Endothelial cell of hepatic sinusoid (primary cell): ENCODE data around the gene CLCN6.

Experiments
- in situ Hi-C: cut with HindIII; loops from 2 replicates; pipeline ENCODE4 v1.10.0; 2017; ENCODE audit warnings: low sequenced_read_pairs

CLCN6 gene

DNA sequence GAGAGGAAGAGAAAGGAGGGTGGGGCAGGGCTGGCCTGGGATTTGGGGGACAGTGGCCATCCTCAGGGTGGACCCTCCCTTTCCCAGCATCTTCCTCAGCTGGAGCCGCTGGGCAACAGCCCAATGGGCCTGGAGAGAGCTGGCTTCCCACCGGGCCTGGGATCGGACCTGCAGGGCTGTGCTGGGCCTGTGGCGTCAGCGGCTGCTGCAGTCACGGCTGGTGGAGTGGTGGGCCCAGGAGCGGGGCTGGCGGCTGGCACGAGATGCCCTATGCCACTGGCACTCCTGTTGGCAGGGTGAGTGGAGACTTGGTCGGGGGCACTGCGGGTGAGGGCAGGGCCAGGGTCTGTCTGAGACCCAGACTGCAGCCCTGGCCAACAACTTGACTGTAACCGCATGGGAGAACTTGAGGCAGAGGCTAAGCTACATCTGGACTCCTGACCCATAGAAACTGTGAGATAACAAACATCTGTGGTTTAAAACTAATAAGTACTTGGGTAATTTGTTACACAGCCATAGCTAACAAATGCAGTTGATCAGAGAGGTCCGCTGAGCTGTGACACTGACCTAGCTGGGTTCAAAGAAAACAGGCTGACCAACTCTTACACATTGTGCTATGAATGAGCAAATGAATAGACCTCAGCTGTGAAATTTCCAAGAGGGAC is 26.1 kb upstream of the CLCN6 start:
- in situ Hi-C loops: loop anchor here (10.0 kb wide), 1 partner anchor 65 kb away; no protein-coding TSS in a partner anchor

DNA sequence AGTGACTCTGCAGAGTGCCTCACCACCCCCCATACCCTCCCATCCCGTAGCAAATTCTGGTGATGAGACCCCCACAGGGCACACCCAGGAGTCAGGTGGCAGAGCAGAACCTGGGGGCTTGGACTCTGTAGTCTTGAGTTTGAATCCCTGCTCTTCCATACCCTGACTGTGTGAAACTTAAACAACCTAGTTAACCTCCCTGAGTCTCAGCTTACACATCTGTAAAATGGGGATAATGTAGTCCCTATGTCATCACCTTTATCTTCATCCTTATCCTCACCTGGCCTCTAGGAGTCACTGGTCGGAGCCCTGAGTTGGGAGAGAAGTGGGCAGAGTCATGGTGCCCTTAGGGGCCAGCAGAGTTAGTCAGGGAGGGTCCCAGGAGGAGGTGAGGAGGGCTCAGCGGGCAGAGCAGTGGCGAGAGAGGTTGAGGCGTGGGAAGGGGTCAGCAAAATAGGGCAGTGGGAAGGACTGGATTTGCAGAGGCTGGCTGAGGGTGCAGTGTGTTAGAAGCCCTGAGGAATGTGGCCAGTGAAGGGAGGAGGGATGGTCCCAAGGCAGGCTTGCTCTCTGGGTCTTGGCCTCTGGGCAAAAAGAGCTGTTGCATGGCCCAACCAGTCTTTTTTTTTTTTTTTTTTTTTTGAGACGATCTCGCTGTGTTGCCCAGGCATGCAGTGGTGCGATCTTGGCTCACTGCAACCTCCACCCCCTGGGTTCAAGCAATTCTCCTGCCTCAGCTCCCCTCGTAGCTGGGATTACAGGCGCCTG is 25.4 kb upstream of the CLCN6 start:
- in situ Hi-C loops: no loop called here

DNA sequence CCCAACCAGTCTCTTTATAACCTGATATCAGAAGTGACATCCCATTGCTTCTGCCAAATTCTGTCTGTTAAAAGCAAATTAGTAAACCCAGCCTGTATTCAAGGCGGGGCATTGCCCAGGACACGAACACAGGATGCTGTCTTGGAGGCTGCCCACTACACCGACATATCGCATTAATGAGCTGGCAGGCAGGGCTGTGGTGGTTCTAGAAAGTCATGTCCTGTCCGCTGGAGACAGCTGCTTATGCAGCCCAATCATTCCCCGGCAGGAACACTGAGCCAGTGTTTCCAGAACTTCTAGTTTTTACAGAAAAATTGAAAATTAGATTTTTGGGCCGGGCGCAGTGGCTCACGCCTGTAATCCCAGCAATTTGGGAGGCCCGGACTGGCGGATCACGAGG is 24.7 kb upstream of the CLCN6 start:
- in situ Hi-C loops: no loop called here

DNA sequence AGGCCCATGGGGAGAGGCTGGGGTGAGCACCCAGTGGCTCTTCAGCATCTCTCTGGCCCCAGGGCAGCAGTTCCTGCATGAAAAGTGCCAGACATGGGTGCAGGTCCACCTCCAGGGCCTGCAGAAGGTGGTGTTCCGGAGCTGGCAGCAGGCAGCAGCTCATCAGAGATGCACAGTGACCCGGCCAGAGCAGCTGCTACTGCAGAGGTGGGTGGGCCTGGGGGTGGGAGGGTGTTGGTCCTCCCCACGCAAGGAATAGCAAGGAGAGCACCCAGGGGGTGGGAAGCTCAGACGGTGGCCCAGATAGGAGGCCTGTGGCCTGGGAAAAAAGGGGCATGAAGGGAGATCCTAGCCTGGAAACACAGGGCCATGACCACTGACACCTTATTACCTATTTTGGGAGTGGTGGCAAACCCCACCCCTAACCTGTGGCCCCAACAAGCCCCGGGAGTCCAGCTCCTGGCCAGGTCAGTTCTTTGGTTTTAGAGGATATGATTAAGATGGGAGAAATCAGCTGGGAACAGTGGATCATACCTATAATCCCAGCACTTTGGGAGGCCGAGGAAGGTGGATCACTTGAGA is 23.8 kb upstream of the CLCN6 start:
- in situ Hi-C loops: no loop called here

DNA sequence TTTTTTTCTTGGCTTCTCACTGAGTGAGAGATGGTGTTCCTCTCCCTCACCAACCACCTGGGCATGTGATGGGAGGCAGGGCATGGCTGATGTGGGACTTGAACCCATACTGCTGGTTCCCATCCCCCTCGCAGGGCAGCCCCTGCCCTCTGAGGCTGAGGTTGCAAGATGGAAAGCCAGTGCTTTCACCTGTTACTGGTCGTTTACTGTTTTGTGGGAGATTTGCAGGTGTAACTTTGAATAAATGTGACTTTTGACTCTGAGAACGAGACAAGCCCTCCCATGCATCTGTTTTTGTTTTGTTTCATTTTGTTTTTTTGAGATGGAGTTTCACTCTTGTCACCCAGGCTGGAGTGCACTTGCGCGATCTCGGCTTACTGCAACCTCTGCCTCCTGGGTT is 22.4 kb upstream of the CLCN6 start:
- in situ Hi-C loops: no loop called here

DNA sequence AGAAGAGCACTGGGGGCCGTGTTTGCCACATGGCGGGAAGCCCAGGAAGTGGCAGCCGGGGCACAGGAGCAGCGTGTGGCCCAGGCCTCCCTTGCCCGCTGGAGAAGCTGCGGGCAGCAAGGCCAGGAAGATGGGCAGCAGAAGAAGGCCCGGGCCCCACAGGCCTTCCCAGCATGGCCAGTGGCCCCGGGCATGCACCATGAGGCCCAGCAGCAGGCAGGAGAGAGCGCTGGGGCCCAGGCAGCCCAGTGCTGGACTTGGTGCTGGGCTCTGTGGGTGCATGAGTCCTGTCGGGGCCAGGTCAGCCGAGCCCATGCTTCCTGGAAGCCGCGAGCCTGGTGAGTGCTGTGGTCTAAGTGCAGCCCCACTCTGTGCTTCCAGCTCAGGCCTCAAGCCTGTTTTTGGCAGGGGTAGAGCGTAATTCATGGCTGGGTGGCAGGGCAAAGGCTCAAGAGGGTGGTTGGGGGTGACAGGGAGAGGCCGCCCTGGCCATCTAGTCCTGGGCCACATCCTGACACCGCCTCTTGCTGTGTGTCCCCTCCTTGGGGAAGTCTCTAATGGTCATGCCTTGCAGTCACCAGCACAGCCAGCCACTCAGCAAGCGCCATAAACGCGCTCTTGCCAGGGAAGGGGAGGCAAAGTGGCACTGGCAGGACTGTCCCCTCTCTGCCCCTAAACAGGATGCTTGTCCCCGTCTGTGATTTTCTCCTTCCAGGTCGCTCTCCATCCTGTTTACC is 21.6 kb upstream of the CLCN6 start:
- in situ Hi-C loops: no loop called here

DNA sequence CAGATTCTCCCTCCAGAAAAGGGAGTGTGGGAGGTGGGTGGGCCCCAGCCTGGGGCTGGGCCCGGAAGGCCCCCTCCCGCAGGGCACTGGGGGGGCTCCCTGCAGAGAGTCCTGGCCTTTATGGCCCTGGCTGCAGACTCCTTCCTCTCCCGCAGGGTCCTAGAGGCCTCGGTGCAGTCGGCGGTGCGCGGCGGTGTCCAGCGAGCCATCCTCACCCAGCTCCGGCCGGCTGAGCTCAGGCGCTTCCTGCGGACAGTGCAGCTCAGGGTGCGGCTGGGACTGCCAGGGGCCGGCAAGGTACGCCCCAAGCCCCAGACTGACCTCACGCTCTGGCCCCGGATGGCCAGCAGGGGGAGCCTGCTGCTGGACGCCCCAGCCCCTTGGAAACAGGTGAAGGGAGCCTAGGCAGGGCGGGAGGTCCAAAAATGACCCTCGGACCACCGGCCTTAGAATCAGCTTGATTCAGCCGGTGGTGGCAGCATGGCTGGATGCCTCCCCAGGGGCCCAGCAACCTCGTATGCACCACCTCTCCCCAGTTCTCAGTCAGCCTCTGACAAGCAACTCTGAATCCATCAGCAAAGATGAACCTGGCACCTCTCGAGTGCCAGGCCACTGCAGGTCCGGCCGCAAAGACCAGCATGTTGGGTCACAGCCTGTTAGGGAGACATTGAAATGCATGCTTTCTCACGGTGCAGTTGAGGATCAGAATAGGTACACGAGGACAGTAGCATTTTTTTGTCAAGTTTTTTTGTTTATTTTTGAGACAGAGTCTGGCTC is 20.8 kb upstream of the CLCN6 start:
- in situ Hi-C loops: no loop called here

DNA sequence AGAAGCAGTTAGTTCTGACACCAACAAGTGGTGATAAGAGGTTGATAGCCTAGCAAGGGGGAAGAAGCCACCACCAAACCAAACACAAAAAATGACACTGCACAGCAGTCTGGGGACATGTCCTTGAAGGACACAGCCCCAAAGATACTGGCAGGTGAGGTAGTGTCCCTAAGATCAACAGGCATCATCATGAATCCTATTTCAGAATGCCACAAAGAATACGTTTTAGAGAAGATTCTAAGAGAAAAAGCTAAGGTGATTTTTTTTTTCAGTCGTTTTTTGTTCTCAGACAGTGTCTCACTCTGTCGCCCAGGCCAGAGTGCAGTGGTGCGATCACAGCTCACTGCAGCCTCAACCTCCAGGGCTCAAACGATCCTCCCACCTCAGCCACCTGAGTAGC is 19.8 kb upstream of the CLCN6 start:
- in situ Hi-C loops: no loop called here

DNA sequence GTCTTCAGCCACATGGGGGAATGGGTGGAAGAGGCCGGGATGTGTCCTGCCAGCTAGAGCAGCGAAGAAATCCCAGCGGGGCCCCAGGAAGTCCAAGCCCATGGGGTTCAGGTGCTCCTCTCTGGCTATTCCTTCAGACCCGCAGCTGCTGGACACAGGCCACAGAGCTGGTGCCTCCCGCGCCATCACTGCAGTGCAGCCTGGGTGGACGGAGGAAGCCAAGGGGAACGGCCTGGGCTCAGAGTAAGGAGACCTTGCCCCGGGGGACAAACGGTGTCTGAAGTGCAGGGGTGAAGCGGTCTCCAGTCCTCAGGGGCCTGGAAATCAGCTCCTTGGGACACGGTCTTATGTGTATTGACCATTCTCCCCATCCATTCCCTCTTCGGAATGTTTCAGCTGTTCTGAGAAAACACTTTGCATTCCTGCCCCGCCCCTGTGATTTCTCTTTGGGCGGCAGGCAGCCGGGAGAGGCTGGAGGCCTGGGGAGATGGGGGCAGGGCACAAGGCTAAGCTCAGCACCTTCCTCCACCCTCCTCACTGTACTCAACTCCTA is 18.7 kb upstream of the CLCN6 start:
- in situ Hi-C loops: no loop called here

DNA sequence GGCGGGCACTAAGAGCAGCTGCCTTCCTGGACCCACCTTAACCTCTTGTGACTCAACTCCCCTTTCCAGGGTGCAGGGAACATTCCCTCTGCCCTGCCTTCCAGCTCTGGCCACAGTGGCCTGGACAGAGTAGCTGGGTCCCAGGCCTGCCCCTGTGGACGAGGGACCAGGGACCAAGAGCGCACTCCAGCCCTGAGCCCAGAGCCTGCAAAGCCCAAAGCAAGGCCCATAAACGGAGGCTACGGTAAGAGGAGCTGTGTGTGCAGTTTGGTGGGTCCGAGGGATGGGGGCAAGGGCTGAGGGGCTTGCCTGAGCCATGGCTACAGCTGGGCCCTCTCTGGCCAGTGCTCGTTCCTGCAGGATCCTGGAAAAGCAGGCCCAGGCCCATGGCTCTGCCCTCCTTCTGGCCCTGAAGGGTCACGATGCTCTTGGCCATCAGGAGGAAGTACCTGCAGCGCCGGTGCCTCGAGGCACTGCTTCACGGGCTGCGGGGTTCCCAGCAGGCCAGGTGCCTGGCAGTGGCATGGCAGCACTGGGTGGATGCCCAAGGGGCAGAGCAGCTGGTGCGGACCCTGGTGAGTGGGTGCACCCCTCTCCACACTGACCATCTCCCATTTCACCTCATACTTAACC is 18.1 kb upstream of the CLCN6 start:
- in situ Hi-C loops: no loop called here

DNA sequence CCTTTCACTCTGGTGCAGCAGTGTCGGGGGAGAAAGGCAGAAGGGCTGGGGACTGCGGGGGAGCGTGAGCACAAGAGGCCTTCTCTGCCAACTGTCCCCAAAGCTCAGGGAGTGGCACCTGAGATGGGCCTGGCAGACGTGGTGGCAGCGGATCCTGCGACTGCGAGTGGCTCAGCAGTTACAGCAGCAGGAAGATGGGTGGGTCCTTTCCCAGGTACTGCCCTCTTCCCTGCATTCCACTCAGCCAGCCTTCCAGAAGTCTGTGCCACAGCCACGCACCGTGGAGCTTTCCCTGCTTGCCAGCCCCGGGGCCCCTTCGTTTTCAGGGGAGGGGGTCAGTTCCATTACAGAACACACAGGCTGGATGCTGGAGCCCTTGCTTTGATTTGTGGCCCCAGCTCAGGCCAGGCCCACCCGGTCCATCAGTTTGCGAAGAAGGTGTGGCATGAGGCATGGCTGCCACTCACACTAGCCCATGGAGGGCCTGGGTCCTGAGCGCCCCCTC is 17.4 kb upstream of the CLCN6 start:
- in situ Hi-C loops: no loop called here

DNA sequence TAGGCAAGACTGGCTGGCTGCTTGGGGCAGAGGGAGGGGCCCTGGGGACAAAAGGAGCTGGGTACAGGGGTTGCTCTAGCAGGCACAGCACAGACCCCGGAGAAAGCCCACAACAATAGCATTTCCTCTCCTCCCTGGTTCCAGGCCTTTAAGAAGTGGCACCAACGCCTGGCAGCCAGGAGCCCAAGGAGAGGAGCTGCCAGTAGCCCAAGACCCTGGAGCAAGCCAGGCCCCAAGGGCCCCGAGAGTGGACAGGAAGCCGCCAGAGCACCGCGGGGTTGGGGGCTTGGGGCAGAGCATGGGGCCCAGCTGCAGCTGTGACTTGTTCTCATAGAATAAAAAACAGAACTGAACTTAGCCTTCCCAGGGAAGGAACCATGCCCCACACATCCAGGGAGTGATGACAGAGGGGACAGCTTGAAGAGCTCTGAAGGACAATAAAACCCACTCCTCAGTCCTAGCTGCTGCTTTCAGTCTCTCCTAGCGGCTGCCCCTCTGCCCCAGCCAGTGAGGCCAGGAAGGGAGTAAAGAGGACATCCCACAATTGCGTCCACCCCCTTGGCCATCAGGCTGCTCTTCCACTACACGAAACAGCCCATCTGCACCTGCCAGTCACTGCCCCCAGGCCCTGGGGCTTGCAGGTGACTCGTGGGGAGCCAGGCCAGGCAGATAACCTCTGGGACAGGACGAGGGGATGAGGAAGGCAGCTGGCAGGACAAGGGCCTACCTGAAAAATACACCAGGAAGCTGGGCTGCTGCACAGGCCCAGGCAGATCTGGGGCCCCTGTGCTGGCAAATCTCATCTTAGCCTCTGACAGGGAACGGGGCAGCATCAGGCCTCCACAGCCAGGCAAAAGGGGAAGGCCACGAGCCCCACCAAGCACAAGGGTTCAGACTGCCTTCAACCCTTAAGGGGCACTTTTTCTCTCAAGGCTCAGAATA is 16.6 kb upstream of the CLCN6 start:
- in situ Hi-C loops: loop anchor here (10.0 kb wide), 1 partner anchor 125 kb away; the partner anchor contains the start of gene FBXO6

DNA sequence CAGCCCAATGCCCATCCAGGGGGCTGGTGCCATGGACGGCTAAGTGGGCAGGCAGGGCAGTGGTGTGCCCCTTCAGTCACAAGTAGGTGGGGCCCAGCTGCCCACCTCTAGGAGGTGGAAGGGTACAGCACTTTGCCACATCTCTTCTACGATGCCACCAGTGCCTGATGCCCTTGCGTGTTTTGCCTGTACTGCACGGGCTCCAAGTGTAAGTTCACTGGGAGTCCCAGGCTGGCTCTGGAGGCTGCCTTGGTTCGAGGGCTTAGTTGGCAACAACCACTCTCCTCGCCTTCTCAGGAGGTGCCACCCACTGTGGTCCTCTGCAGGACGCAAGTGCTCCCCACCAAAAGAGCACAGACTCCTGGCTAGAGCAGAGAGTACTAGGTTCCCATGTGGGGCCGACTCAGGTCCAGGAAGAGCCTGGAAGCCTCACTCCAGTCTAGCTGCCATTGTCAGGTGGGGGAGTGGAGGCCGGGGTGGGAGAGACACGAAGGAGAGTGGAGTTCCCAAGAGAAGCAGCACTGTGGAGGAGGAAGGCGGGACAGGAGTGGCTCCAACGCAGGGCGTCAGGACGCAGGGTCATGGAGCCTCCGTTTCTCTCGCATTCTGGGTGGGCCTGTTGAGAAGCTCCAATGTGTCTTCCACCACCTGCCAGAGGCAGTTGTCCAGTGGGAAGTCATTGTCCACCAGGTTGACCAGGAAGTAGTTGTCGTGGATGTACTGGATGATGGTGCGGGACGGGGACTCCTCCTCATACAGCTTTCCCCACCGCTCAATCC is 15.7 kb upstream of the CLCN6 start:
- in situ Hi-C loops: loop anchor here (10.0 kb wide), 1 partner anchor 125 kb away; the partner anchor contains the start of gene FBXO6

DNA sequence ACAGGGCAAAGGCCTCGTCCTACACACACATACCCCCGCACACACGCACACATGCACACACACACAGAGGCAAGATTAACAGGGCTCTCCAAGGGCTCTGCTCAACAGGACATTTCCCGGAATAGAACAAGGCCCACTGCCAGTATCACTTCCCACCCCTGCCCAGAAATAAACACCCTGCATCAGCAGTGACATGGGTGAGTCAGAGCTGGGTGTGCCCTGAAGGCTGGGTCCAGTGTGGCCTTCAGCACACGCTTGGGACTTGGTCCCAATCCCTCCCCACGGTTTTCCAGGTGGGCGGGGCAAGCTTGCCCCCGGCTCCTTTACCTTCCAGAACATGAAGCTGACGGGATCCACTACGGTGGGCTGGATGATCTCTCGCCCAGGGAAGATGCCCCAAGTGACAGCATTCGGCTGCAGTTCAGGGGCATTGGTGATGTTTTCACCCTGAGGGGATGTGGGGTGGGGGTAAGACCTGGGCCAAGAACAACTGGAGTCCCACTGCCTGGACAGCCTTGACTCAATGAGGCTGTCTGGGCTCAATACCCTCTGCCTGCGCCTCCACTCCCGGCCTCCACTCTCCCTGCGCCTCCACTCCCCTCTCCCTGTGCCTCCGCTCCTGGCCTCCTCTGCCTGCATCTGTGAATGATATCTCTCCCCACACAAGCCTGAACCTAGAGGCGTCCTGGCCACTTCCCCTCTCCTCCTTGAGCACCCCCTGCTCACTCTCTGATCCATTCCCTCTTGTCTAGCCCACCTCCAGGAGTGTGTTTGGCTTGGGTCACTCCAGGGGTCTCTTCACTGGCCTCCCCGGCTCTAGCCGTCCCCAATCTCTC is 14.9 kb upstream of the CLCN6 start:
- in situ Hi-C loops: loop anchor here (10.0 kb wide), 1 partner anchor 126 kb away; the partner anchor contains the start of gene FBXO6

DNA sequence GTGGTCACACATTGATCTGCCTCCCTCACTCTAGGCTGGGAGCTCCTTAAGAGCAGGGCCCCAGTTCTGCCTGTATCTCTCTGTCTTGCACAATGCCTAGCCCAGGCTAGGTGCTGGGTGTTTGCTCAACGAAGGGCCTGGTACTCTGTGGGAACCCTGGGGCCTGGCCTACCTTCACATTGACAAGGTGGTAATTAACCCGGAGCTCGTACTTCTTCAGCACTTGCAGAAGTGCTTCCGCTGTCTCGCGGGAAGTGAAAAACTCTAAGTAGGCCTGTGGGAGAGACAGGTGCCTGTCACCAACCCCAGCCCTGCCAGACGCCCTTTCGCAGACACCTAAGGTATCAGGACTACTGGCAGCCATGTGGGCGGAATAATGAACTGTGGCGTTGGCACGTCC is 13.9 kb upstream of the CLCN6 start:
- in situ Hi-C loops: loop anchor here (10.0 kb wide), 1 partner anchor 127 kb away; the partner anchor contains the start of gene FBXO6

DNA sequence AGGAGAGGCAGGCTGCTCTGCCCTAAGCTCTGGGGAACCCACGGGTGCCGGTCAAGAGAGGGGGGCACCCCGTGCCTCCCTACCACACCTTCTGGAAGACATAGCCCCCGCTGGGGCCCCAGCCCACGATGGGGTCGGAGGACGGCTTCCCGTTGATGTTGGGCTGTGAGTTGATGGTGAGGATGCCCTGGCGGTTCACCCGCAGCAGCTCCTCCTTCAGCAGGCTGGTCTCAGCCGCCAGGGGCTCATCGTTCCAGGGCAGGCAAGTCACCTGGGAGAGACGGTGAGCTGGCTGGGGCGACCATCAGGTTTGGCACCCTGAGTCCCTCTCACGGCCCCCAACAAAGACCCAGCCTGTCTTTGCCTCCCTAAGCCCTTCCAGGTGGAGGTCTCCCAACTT is 12.2 kb upstream of the CLCN6 start:
- in situ Hi-C loops: loop anchor here (10.0 kb wide), 1 partner anchor 129 kb away; the partner anchor contains the start of gene FBXO6
